Hematopoietic multipotent progenitor cell (in vitro differentiated cells): ENCODE measurements around the gene SNAPC1. TPM values are rescaled to one million over a fixed set of nuclear protein-coding genes. Genes with fewer than 3 reads are reported as not detected.
"Not testable (repeated sequence)": the region's sequence is repeated elsewhere in the genome, so short reads cannot be mapped to it uniquely, and the experiment has no call there.

Experiments used
- DNase-seq, 3 donors: peaks; one replicate each; pipeline ENCODE4 v3.0.0-alpha.2; 2011 to 2015; ENCODE audit warnings: low read depth in 2 of 3, low spot score in 2 of 3
- total RNA-seq: library from RNA; depleted of rRNA; stranded (reverse); fragments of >200 nt; gene quantifications from one replicate; pipeline ENCODE4 v1.2.3, GENCODE V29; 2012

SNAPC1 gene, protein sequence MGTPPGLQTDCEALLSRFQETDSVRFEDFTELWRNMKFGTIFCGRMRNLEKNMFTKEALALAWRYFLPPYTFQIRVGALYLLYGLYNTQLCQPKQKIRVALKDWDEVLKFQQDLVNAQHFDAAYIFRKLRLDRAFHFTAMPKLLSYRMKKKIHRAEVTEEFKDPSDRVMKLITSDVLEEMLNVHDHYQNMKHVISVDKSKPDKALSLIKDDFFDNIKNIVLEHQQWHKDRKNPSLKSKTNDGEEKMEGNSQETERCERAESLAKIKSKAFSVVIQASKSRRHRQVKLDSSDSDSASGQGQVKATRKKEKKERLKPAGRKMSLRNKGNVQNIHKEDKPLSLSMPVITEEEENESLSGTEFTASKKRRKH
- 2.7 TPM for total RNA-seq

GRCh38 chr14:61761959-61762786 lies at the start of gene SNAPC1:
TSS of gene SNAPC1 (plus strand) at chr14:61762420. CDS start at chr14:61762461, 41 bp downstream.
- peak; percentile 96 to 99 (median 97) for DNase-seq

DNA sequence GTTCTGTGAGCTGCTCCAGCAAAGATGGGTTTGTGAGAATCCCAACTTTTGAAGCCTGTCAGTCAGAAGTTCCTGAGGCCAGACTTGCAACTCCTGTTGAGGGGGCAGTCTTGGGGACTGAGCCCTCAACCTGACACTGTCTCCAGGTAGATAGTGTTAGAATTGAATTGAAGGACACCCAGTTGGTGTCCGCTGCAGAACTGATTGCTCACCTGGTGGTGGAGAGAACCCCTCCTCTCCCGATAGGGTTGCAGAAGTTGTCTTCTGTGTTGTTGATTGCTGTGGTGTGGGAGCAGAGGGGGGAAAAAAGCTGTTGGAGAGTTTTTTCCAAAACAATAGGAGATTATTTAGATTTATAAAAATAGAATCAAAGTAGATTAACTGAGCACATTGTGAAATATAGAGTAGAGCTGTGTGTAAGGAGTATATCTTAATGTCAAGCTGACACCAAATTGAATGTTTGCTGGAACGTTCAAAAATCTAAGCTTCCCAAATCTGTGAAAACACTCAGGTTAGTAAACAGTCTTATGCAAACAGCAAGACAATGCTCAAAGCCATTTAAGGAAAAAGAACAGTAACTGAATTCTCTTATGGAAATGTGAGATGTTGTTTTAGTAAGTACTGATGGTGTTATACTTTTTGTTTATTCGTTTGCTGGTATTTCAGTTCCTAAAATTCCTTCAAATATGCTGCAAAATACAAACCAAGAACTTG lies 48.3 kb upstream of the SNAPC1 start:
- DNase-seq: no peak

- no peak for DNase-seq
These were observed 45.3 kb upstream of the SNAPC1 start for GRCh38 chr14:61716956-61717355.

GRCh38 chr14:61718039-61718438 lies 44.2 kb upstream of the SNAPC1 start:
- no peak for DNase-seq

DNA sequence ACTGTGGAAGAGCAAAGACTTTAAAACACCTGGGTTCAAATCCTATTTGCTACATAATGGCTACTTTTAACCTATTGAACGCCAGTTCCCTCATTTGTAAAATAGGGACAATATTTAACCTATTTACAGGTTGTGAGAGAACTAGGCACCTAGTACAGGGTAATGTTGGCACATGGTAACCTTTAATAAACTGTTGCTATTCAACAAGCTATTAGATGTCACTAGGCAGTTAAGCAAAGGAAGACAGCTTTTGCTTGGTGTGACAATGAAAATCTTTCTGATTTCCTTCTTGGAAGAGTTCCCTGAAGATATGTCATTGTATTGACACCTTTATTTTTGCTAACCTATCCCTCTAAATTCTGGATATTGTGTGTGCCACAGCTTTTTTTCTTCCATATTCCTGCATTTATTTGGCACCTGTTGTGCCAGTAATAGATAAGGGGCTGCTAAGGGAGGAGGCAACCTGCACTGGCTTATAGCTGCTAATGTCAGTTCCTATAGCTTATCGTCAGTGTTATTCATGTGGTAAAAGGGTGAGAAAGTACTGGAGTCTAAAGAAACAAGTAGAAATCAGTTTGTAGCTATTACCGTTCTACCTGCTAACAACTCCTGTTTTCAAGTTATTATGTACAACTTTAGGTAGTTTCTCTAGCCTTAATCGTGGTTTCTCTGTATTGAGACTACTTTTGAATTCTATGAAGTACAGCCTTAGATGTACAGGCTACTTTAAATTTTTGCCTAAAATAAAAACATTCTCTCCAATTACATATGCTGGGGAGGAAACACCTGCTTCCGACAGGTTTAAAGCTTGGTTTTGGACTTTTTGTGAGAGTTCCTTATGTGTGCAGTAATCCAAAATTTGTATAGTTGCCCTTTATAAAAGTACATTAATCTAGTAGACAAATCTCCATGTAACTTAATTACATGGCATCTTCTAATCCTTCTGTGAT lies 42.6 kb upstream of the SNAPC1 start:
- peak in 2 of 3 donors; percentile 71 to 89 for DNase-seq

GRCh38 chr14:61720294-61720661 lies 41.9 kb upstream of the SNAPC1 start:
- DNase-seq: peak in 2 of 3 donors; percentile 71 to 83

DNA sequence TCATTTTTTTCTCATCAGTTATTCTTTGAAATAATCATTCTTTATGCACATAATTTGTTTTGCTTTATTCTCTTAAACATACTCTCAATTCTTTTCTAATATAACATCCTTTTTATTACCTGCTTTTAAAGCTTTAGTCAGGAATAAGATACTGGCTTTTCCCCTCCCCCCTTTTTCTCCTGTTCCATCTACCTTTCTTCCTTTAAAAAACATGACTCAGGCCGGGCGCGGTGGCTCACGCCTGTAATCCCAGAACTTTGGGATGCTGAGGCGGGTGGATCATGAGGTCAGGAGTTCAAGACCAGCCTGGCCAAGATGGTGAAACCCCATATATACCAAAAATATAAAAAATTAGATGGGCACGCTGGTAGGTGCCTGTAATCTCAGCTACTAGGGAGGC lies 41.5 kb upstream of the SNAPC1 start:
- no peak for DNase-seq

DNA sequence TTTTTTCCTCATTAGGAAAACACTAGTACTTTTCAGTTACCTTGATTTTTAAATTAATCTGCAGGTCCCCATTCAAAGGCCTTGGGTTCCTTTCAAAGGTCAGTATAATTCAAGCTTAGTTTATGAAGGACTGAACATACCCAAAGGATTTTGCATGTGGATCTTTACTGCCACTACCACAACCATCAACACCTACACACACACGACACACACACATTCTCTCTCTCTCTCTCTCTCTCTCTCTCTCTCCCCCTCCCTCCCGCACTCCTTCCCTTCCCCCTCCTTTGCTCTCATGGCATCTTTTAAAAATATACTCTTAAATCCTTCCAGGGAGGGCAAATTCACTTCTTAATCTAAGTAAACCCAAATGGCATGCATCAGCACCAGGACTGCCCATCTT lies 38.1 kb upstream of the SNAPC1 start:
- no peak for DNase-seq

DNA sequence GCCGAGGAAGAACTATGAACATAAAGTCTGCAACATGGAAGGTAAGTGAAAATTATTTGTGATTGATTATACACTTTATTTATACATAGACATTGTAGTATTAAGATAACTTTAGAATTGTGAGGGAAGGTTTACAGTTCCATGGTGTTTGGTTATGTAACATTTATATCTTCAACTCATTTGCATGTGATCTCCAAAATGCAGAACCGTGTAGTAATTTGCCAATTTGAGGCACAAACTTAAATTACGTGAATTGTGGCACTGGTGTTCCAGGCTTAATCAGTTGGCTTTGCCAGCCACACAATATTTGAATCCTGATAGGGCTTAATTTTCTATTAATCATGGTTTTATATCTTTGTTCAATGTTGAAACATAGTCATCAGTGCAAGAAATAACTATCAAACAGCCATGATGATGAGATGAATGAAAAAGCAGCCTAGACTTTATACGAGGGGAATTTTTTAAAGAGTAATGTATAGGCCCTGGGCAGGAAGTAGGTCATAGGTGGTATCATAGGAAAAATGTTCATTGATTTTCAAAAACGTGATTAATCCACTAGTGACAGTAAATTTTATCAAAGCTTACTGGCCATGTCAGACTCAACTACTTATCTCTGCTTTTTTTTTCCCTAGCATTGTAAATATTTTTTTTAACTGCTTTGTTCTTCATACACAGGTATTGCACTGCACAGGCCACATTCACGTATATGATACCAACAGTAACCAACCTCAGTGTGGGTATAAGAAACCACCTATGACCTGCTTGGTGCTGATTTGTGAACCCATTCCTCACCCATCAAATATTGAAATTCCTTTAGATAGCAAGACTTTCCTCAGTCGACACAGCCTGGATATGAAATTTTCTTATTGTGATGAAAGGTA lies 35.2 kb upstream of the SNAPC1 start:
- no peak for DNase-seq

DNA sequence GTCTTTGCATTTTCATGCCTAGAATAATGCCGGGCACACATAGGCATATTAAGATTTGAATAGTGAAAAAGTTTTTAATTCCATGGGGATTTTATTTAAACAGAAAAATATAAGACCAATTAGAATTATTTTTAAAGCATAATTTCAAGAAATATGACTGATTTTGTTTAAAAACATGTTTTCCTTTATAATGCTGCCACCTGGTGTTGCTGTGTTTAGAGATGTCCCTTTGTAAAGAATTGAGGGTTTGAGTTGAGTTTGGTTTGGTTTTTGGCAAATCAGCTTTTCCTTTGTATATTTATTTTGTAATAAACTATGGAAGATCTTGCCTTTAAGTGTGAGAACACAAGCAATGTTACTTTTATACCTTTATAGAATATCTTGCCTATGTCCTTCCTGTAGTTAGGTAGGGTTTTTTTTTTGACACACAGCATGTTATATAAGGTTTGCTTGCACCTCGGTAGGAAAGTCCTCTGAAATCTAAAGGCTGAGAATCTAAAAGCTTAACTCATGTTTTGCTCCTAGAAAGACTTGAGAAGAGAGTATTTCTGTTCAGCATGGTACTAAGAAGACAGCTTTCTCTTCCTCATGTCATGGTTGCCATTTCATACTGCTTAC lies 31.4 kb upstream of the SNAPC1 start:
- DNase-seq: peak in 1 of 3 donors; percentile 65

DNA sequence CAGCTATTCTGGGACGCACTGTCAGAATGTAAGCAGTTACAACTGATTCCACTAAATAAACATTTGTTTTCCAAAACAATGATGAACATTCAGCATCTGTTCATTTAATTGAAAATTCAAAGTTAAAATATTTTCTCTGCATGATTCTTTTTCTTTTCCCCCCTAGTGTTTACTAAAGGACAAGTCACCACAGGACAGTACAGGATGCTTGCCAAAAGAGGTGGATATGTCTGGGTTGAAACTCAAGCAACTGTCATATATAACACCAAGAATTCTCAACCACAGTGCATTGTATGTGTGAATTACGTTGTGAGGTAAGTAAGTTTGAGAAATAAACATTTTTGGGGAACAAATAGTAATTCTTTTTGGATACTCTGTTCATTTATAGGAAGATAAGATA lies 28.2 kb upstream of the SNAPC1 start:
- peak in 1 of 3 donors; percentile 13 for DNase-seq

DNA sequence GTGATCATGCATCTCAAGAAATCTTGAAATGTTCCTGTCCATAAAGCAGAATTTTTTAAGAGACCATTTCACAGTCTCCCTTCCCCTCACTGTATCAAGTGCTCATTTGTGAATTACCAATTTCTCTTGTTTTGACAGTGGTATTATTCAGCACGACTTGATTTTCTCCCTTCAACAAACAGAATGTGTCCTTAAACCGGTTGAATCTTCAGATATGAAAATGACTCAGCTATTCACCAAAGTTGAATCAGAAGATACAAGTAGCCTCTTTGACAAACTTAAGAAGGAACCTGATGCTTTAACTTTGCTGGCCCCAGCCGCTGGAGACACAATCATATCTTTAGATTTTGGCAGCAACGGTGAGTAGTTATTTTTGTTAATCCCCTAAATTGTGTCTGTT lies 25.5 kb upstream of the SNAPC1 start:
- DNase-seq: no peak

DNA sequence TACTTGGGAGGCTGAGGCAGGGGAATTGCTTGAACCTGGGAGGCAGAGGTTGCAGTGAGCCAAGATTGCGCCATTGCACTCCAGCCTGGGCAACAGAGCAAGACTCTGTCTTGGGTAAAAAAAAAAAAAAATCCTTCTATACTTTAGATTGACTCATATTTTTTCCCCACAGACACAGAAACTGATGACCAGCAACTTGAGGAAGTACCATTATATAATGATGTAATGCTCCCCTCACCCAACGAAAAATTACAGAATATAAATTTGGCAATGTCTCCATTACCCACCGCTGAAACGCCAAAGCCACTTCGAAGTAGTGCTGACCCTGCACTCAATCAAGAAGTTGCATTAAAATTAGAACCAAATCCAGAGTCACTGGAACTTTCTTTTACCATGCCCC lies 24.3 kb upstream of the SNAPC1 start:
- DNase-seq: no peak

DNA sequence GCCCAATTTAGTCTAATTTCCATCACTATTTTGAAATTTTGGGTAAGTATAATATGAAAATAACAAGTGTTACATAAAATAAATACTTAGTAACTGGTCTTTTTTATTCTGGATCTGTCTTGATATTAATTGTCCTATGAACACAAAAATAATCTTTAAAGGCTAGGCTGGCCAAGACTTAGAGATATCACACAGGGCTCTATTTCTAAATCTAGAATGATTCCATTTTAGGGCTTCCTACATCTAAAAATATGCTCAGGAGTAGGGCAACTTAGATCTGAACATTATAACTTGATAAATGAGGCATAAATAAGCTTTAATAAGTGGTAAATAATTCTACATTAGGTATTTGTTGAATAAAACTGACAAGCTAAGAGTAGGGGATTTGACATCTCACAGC lies 23.1 kb upstream of the SNAPC1 start:
- DNase-seq: no peak

GRCh38 chr14:61742371-61742770 lies 19.8 kb upstream of the SNAPC1 start:
- no peak for DNase-seq

GRCh38 chr14:61744238-61744637 lies 18.0 kb upstream of the SNAPC1 start:
- DNase-seq: no peak

GRCh38 chr14:61746346-61746745 lies 15.9 kb upstream of the SNAPC1 start:
- not testable (repeated sequence) for DNase-seq

- DNase-seq: no peak
These were observed 15.3 kb upstream of the SNAPC1 start for GRCh38 chr14:61746881-61747280.

GRCh38 chr14:61747342-61747741 lies 14.9 kb upstream of the SNAPC1 start:
- DNase-seq: no peak
